ENCODE data around the gene PCSK2. TPM values are rescaled to one million over a fixed set of nuclear protein-coding genes. Genes with fewer than 3 reads are reported as not detected.

Gene PCSK2
- total RNA-seq, 1 experiment from 2014 or later = not detected

- POLR2A ChIA-PET = no interaction called here
- Histone ChIP-seq H3K4me1 (peaks cover 9% of the 10 kb centered on the region), H3K4me3 (ENCODE audit: low read depth, low read length) (no peak overlapping the region), H3K36me3 (ENCODE audit: control insufficient read depth, insufficient read depth, low read length) (no peaks in the 10 kb centered on the region), H3K27me3 (replicated peaks; ENCODE audit: control insufficient read depth, insufficient read depth, low read length) (no peaks in the 10 kb centered on the region), H3K9me3 (no peaks in the 10 kb centered on the region; the same call in 1 of the 2 replicates)
- CTCF ChIA-PET = no interaction called here
- DNase-seq = no peak
- intact Hi-C loops (cut with micrococcal nuclease; ENCODE audit: unreplicated experiment) = loop anchor here (10.0 kb wide), 1 partner anchor 112 kb away; no protein-coding TSS in a partner anchor
- no peaks in the 10 kb centered on the region for H3K27me3 Mint-ChIP-seq (ENCODE audit: insufficient read depth, unreplicated experiment)
- H3K9me3 Mint-ChIP-seq (ENCODE audit: unreplicated experiment) = no peaks in the 10 kb centered on the region
- H3K27ac Mint-ChIP-seq (ENCODE audit: unreplicated experiment) = no peak overlapping the region
- peaks cover 7% of the 10 kb centered on the region for H3K4me1 Mint-ChIP-seq (ENCODE audit: low read depth, unreplicated experiment)
- BruUV-seq (replicated peaks) = no TSS peak
- no peaks in the 10 kb centered on the region for H3K36me3 Mint-ChIP-seq (ENCODE audit: insufficient read depth, unreplicated experiment)
- TF ChIP-seq, protein P1, sequence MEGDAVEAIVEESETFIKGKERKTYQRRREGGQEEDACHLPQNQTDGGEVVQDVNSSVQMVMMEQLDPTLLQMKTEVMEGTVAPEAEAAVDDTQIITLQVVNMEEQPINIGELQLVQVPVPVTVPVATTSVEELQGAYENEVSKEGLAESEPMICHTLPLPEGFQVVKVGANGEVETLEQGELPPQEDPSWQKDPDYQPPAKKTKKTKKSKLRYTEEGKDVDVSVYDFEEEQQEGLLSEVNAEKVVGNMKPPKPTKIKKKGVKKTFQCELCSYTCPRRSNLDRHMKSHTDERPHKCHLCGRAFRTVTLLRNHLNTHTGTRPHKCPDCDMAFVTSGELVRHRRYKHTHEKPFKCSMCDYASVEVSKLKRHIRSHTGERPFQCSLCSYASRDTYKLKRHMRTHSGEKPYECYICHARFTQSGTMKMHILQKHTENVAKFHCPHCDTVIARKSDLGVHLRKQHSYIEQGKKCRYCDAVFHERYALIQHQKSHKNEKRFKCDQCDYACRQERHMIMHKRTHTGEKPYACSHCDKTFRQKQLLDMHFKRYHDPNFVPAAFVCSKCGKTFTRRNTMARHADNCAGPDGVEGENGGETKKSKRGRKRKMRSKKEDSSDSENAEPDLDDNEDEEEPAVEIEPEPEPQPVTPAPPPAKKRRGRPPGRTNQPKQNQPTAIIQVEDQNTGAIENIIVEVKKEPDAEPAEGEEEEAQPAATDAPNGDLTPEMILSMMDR (IDR thresholded peaks at IDR 0.05; ENCODE audit: insufficient read depth in 1 of 2, low read depth in 1 of 2, low read length in 1 of 2, severe bottlenecking in 1 of 2, unreplicated experiment in 1 of 2) = no peak
- H3K4me3 Mint-ChIP-seq (ENCODE audit: unreplicated experiment) = no peak overlapping the region
These were observed 210.4 kb downstream of the PCSK2 start for GRCh38 chr20:17437251-17437650.

DNA sequence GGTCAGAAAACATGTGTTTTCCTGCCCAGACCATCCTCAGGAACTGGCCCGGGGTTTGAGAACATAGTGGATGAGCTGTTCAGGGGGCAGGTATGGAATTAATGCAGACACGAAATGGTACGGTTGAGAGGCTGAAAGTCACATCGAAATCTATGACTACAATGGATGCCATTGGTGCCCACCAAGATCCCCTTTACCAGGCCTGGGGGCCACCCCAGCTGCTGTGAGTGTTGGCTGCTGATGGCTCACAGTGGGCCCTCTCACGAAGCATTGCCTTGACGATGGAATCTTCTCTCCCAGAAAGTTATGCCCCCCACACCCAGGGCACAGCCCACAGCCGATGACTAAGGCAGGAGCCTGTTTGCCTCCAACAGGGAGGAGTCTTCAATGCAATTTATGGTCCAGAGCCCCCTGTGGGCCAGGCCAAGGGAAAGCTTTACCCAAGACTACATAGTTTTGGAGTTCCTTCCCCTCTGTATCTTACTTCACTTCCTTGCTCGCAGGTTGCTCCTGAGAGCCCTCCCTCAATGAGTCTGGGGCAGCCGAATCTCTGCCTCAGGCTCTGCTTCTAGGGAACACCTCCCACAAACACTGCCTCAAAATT, 211.7 kb downstream of the PCSK2 start:
- Mint-ChIP-seq H3K9me3 (ENCODE audit: unreplicated experiment) (no peaks in the 10 kb centered on the region), H3K36me3 (ENCODE audit: insufficient read depth, unreplicated experiment) (no peaks in the 10 kb centered on the region), H3K4me3 (ENCODE audit: unreplicated experiment) (no peak overlapping the region), H3K27ac (ENCODE audit: unreplicated experiment) (no peak overlapping the region), H3K4me1 (ENCODE audit: low read depth, unreplicated experiment) (peaks cover 16% of the 10 kb centered on the region), H3K27me3 (ENCODE audit: insufficient read depth, unreplicated experiment) (no peaks in the 10 kb centered on the region)
- CTCF ChIA-PET = interaction anchor here (1.2 kb wide), 1 partner anchor 637 kb away, joined by 4 read pairs; no protein-coding TSS in a partner anchor
- DNase-seq = no peak
- Histone ChIP-seq H3K4me1 (peaks cover 21% of the 10 kb centered on the region), H3K9me3 (no peaks in the 10 kb centered on the region; the same call in 1 of the 2 replicates), H3K27me3 (replicated peaks; ENCODE audit: control insufficient read depth, insufficient read depth, low read length) (no peaks in the 10 kb centered on the region), H3K4me3 (ENCODE audit: low read depth, low read length) (no peak overlapping the region), H3K36me3 (ENCODE audit: control insufficient read depth, insufficient read depth, low read length) (no peaks in the 10 kb centered on the region)
- no TSS peak for BruUV-seq (replicated peaks)
- intact Hi-C loops (cut with micrococcal nuclease; ENCODE audit: unreplicated experiment) = loop anchor here (10.0 kb wide), 1 partner anchor 114 kb away; no protein-coding TSS in a partner anchor
- TF ChIP-seq, protein P1 (IDR thresholded peaks at IDR 0.05; ENCODE audit: insufficient read depth in 1 of 2, low read depth in 1 of 2, low read length in 1 of 2, severe bottlenecking in 1 of 2, unreplicated experiment in 1 of 2) = no peak
- POLR2A ChIA-PET = no interaction called here

GRCh38 chr20:17439616-17440296, 212.9 kb downstream of the PCSK2 start:
- H3K27me3 ChIP-seq (replicated peaks; ENCODE audit: control insufficient read depth, insufficient read depth, low read length) = no peaks in the 10 kb centered on the region
- Mint-ChIP-seq H3K4me1 (ENCODE audit: low read depth, unreplicated experiment) (peaks cover 17% of the 10 kb centered on the region), H3K9me3 (ENCODE audit: unreplicated experiment) (no peaks in the 10 kb centered on the region), H3K27ac (ENCODE audit: unreplicated experiment) (no peak overlapping the region), H3K36me3 (ENCODE audit: insufficient read depth, unreplicated experiment) (no peaks in the 10 kb centered on the region), H3K27me3 (ENCODE audit: insufficient read depth, unreplicated experiment) (no peaks in the 10 kb centered on the region), H3K4me3 (ENCODE audit: unreplicated experiment) (no peak overlapping the region)
- intact Hi-C loops (cut with micrococcal nuclease; ENCODE audit: unreplicated experiment) = loop anchor here (10.0 kb wide), 3 partner anchors 95 to 165 kb away; partner anchors contain the start of gene BFSP1
- H3K4me1 ChIP-seq = peaks cover 28% of the 10 kb centered on the region
- CTCF ChIA-PET = interaction anchor here (0.6 kb wide), 1 partner anchor 242 kb away, joined by 5 read pairs; no protein-coding TSS in a partner anchor
- no peak for DNase-seq
- no peaks in the 10 kb centered on the region; the same call in 1 of the 2 replicates for H3K9me3 ChIP-seq
- POLR2A ChIA-PET = no interaction called here
- TF ChIP-seq, protein P1 (IDR thresholded peaks at IDR 0.05; ENCODE audit: insufficient read depth in 1 of 2, low read depth in 1 of 2, low read length in 1 of 2, severe bottlenecking in 1 of 2, unreplicated experiment in 1 of 2) = no peak
- no peaks in the 10 kb centered on the region for H3K36me3 ChIP-seq (ENCODE audit: control insufficient read depth, insufficient read depth, low read length)
- no TSS peak for BruUV-seq (replicated peaks)
- H3K4me3 ChIP-seq (ENCODE audit: low read depth, low read length) = no peak overlapping the region
